ENCODE data around the gene HMCN1.
"Not testable (repeated sequence)": the region's sequence is repeated elsewhere in the genome, so short reads cannot be mapped to it uniquely, and the experiment has no call there.

Gene HMCN1

DNA sequence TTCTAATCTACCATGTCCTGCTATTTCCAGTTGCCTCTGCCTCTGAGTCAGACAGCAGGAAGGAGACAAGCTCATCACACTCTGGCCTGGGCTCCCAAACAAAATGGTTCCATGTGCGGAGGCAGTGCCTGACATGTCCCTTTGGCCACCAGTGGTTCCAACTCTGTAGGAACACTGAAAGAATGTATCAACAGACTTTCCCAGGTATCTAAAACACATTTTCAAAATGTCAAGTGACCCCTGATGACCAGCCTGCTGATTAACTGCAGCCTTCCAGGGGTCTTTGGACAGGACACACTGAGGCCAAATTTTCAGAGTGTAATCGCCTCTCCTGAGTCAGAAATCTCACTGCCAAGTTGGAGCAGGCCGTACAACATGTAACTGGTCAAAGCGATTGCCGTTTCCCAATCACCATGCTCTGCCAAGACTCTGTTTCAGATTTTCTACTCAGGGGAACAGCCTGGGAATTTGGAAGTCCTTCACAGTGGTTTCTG lies 468.1 kb downstream of the HMCN1 start:
- DNase-seq (ENCODE audit: low read depth in 3 of 3): no peak

DNA sequence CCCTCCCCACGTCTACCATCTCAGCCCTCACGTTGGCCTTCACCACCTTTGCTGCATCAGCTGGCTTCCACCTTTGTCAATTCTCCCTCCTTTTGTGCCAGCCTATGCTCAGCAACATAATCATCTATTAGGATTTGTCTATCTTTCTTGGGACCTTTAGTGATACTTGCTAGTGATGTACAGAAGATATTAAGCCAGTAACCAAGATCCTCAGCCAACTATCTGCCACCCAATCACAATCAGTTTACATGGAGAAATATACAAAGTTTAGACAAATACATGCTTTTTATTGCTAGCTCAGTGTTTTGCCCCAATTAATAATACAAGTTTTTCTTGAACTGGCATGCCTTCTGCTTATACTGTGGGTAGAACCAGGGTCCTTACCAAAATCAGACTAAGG lies 468.6 kb downstream of the HMCN1 start:
- no peak for DNase-seq (ENCODE audit: low read depth in 3 of 3)

GRCh38 chr1:186206048-186206570 lies 471.9 kb downstream of the HMCN1 start:
- no peak for DNase-seq (ENCODE audit: low read depth in 3 of 3)

GRCh38 chr1:186207391-186208085 lies 473.3 kb downstream of the HMCN1 start:
- no peak for DNase-seq (ENCODE audit: low read depth in 3 of 3)

DNA sequence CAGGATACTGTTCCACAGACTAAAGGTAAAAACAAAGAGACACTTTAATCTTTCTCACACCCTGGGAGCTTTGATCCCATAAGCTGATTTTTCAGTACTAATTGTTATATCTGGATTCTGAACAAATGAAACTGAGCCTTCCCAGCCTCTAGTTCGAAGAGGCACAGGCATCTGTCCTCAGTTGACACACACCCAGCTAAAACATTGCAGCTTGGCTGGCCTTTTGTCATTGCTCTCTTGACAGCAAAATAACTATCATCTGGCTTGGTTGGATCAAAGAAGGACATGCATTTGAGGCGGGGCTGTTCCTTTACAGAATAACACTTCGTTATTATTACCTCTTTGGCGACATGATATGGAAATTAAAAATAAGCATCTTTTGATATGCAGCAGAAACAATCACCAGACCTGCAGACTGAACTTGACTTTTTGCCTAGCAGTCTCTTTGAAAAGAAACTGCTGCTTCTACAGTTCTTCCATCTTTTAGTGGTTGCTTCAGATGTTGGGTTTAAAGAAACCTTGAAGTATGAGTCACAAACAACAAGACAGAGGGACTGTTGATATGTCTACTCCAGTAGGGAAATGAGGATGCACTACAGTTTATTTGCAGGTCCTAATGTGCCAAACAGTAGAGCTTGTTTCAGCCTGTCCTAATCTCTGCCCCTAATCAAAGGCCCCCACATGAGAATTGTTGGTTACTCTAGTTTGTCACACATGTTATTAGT lies 474.4 kb downstream of the HMCN1 start:
- no peak for DNase-seq (ENCODE audit: low read depth in 3 of 3)

GRCh38 chr1:186210258-186210657 lies 476.1 kb downstream of the HMCN1 start:
- DNase-seq (ENCODE audit: low read depth in 3 of 3): no peak

- not testable (repeated sequence) for DNase-seq (ENCODE audit: low read depth in 3 of 3)
Observed at GRCh38 chr1:186211583-186211982, 477.4 kb downstream of the HMCN1 start.

GRCh38 chr1:186212568-186213224 lies 478.5 kb downstream of the HMCN1 start:
- no peak for DNase-seq (ENCODE audit: low read depth in 3 of 3)

DNA sequence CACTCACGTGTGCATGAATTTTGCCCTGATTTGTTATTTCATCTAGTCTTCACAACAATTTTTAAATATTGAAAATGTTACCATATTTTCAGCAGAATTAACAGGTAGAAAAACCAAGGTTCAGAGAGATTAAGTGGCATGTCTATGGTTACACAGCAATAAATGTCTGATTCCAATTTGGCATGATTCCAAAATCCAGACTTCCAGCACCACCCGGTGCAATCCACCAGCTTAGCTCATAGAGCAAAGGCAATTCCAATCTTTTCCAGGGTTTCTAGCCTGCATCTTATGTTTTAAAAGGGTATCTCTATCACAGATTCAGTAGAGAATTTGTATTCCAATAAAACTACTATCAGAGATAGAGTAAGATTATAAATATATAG lies 479.0 kb downstream of the HMCN1 start:
- no peak for DNase-seq (ENCODE audit: low read depth in 3 of 3)

DNA sequence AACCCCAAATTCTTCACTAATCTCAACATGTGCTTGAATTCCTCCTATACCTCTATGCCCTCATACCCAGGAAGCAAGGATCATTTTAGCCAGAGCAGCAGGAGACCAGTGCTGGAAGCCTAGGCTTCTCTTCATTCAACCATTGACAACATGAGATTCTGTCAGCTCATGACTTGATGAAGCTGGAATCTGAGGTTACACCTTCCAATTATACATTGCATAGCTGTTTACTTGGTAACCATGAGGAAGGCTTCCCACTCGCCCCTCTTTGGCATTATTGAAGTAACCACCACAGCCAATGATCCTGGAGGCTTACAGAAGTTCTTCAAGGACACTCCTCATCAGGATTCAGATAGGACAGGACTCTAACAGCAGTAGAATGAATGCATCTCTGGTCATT lies 480.6 kb downstream of the HMCN1 start:
- no peak for DNase-seq (ENCODE audit: low read depth in 3 of 3)

GRCh38 chr1:186215636-186216035 lies 481.4 kb downstream of the HMCN1 start:
- DNase-seq (ENCODE audit: low read depth in 3 of 3): no peak

GRCh38 chr1:186218654-186219352 lies 484.6 kb downstream of the HMCN1 start:
- no peak for DNase-seq (ENCODE audit: low read depth in 3 of 3)

GRCh38 chr1:186220067-186220466 lies 485.9 kb downstream of the HMCN1 start:
- no peak for DNase-seq (ENCODE audit: low read depth in 3 of 3)

GRCh38 chr1:186220911-186221310 lies 486.7 kb downstream of the HMCN1 start:
- no peak for DNase-seq (ENCODE audit: low read depth in 3 of 3)

- no peak for DNase-seq (ENCODE audit: low read depth in 3 of 3)
Observed at GRCh38 chr1:186225096-186225495, 490.9 kb downstream of the HMCN1 start.

DNA sequence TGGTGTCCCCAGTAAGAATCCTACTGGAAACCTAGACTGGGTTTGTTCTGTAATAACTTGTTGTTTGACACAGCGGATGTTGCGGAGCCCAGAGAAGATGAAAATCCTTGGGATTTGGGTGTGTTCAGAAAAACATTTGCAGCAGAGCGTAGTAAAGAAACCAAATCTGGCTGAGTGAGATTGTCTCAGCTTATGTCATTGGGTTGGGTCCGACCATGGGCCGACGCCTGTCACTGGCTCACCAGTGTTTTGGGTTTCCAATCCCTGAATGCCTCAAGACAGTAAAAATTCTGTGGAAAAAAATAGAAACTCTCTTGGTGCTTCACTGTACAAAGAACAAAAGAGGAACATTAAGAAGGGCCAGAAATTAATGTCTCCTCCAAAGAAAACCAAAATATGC lies 494.6 kb downstream of the HMCN1 start:
- DNase-seq (ENCODE audit: low read depth in 3 of 3): no peak

DNA sequence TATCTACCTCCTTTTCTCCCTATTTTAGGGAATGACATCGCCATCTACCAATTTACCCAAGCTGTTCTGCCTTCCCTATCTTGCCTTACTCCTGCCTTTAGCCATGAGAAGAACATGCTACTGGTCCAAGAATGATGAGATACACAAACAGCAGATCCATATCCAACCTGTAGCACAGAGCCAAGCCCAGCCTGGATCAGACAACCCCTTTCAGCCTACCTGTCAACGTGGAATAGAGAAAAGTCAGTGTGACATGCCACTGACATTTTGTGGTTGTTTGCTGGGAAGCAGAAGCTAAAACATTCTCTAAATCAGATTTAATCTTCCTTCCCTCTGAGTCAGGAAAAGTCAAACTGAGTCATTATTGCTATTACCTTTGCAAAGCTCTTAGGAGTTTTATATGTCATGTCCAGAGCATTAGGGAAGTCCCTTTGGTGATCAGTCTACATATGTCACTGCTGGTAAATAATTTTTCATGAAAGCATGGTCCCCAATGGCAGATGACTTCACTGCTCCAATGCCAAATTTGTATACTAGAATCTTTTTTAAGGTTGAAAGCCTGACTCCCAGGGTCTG lies 497.8 kb downstream of the HMCN1 start:
- DNase-seq (ENCODE audit: low read depth in 3 of 3): no peak

DNA sequence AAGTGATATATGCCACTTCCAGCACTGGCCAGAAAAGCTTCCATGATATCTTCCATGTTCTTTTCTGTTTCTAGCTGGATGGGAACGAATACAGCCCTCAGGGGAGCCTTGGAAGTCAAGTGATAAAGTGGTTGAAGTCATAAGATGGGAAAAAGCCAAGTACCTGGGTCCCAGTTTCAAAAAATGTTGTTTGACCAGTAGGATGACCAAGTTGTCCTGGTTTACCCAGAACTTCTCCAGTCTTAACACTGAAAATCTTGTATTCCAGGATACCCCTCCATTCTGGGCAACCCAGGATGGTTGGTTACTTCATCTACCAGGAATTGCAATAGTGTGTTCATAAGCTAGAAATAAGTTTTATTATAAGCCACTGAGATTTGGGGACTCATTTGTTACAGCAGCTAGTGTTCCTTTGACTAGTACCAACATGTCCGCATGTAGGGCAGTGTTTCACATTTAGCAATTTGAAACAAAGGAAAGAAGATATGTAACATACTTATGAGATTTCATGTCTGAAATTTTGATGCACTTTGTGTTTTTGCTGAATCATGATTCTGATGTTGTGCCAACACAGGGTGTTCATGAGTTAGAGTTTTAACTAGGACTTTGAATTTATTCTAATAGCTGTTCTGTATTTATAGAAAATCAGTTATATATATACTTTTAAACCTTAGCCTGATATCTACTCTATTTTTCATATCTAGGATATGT lies 500.9 kb downstream of the HMCN1 start:
- no peak for DNase-seq (ENCODE audit: low read depth in 3 of 3)

DNA sequence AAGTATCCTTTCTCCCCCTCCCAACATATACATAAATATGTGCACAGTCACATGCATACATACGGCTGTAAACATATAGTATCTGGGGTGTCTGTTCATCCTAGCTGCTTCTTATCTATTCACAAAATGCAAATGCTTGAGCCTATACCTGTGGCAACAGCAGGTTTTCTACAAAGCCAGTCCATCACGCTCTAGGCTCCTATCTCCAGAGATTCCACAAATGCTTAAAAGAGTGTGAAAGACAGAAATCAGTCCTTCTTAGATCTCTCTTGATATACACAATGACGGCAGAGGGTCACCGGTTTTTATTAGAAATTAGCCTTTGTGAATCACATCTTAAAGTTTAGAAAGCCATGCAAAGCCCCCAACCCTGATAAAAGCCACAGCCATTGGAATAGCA lies 501.5 kb downstream of the HMCN1 start:
- no peak for DNase-seq (ENCODE audit: low read depth in 3 of 3)

GRCh38 chr1:186236921-186237320 lies 502.7 kb downstream of the HMCN1 start:
- DNase-seq (ENCODE audit: low read depth in 3 of 3): no peak

GRCh38 chr1:186239171-186239570 lies 505.0 kb downstream of the HMCN1 start:
- DNase-seq (ENCODE audit: low read depth in 3 of 3): no peak
